ENCODE data around the gene PTGIR.
A peak's percentile ranks its signal among the peaks of the same experiment; 100 is the strongest.
"Not testable (repeated sequence)": the region's sequence is repeated elsewhere in the genome, so short reads cannot be mapped to it uniquely, and the experiment has no call there.

The PTGIR gene

DNA sequence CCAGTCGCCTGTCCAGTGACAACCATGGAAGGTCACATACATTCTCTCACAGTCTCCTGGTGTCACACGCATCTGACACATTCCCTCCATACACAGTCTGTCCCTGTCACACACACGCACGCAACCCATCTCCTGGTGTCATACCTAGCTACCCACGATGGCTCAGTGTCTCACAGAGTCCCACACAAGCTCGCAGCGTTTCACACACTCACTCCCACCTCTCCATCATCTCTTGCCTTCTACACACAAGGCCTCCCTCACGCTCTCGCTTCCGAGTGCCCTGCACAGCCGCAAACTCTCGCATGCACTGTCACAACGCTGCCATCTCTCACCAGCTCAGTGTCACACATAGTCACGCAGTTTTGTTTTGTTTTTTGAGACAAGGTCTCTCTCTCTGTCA, 12.3 kb upstream of the PTGIR start:
- no peak for DNase-seq

DNA sequence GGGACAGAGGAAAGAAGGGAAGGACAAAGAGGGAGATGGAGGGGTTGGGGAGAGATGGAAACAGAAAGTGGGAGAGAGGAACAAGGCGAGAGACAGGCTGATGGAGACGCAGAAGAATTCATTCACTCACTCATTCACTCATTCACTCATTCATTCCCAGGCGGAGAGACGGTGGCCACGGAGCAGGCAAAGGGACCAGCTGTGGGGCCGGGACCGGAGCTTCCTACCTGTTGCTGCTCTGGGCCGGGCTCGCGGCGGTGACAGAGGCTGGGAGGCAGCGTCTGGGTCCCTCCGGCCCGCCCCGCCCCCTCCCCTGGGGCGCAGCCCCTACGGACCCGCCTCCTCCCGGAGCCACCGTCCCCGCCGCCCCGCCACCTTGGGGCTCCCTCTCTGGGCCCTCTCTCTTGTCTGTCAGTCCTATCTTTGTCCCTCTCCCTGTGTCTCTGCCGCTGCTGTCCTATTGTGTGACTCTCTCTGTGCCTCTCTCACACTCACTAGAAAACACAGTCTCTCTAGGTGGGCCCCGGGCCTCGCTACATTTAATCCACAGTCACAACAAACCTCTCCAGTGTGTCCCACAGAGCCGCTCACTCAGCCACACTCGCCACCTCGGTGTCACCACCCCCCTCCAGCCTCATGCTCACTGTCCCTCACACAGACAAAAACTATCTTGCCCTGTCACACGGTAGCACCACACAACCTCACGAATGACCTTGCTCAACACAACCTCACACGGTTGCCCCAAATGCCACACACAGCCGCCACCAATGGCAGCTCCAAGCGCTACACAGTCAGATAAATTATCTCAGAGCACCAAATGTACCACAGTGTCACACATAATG, 11.3 kb upstream of the PTGIR start, which contains the start of gene GNG8:
Gene GNG8, minus strand, starts transcription at position 283 of the 842 bp plus-strand sequence. CDS start 1,520 bp downstream, outside the sequence.
- no peak for DNase-seq

DNA sequence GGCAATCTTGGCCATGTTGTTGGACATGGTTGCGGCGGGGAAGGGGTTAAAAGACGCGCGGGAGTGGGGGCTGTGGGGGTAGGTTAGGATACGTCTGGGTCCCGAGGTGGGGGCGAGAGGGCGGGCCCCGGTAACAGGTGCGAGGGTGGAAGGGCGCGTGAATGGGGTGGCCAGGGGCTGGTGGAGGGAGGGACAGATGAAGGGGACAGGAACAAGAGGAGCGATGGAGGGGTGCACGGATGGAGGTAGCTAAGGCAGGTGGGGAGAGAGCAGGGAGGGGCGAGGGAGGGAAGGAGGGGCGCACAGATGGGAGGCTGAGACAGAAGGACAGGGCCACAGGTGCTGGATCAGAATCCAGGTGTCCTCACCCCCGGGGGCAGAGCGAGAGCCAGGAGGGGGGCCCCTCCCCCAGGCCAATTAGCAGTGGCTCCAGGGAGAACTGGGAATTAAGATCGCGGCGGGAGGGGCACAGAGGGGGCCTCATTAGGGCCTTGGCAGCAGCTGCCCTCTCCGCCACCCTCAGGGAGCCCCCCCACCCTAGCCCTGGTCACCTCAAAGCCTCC, 9.8 kb upstream of the PTGIR start:
- DNase-seq = no peak

DNA sequence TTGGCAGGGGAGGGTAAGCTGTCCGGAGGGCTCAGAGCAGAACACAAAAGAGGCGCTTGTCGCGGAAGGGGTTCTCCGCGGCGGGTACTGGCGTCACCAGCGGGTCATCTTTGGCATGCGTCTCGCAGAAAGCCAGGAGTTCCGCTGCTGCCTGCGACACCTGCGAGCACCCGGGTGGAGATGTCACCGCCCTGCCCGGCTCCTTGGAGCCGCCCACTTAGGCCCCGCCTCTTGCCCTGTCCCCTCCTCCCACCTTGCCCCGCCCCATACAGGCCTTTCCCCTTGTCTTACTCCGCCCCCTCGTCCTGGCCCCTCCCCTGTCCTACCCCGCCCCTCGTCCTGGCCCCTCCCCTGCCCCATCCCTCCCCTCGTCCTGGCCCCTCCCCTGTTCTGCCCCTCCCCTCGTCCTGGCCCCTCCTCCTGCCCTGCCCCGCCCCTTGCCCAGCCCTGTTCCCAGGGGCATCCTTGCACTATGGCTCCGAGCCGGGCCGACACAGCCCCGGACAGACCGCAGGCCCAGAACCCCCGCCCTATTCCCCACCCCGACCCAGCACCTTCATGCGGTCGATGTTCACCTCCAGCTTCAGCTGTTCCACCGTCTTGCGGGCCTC, 9.3 kb upstream of the PTGIR start:
- peak; percentile 61 to 70 for DNase-seq

DNA sequence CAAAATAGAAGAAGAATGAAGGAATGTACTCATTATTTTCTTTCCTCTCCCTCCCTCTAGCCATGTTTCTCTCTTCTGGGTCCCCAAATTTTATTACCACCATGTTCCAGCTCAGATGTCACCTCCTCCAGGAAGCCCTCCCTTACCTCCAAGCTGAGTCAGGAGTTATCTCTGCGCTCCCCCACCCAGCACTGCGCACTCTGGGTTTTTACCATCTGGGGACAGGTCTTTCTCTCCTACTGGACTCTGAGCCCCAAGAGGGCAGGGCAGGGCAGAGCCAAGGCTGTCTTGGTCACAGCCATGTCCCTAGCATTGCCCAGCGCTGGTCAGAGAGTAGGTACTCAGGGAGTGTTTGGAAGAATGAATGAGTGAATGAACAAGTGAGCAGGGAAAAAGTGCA, 8.2 kb upstream of the PTGIR start:
- DNase-seq = no peak

DNA sequence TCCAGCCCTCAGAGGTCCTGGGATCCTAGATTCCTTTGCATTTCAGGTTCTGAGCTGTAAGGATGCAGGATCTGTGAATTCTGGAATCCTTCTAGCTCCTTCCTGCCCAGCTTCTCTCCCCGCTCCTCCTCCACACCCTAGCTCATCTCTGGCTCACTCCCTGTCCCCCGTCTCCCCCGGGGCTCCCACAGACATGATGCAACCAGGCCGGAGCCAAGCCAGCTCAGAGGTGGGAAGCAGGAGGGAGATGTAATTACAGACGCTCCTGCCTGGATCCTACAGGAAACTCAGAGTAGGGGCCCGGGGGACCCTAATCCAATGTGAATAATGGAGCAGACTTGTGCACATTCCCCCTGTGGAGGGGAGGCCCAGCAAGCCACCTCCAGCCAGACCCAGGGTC, 6.6 kb upstream of the PTGIR start:
- no peak for DNase-seq

DNA sequence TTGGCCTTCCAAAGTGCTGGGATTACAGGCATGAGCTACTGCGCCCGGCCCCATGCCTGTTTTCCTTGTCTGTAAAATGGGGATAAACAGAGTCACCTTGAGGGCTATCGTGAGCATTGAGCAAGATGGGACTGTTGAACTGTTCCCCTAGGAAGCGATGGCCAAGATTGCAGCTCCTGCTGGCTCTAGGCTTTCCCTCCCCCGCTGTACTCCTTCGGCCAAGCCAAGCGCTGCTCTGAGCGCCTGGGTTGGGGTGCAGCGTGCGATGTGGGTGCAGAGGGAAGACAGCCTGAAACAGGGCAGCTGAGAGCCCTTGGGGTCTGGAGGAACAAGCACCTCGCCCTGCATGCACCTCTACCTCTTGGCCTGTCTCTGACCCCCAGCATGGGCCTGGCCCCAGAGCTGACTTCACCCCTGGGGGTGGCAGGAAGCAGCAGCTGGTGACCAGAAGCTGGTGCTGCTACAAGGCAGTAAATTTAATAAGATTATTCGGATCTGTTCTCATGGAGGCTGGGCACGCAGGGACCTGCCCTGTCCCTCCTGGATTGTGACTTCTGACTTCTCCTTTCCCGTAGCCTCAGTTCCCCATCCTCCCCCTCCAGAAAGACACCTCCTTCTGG, 5.8 kb upstream of the PTGIR start:
- DNase-seq = no peak

DNA sequence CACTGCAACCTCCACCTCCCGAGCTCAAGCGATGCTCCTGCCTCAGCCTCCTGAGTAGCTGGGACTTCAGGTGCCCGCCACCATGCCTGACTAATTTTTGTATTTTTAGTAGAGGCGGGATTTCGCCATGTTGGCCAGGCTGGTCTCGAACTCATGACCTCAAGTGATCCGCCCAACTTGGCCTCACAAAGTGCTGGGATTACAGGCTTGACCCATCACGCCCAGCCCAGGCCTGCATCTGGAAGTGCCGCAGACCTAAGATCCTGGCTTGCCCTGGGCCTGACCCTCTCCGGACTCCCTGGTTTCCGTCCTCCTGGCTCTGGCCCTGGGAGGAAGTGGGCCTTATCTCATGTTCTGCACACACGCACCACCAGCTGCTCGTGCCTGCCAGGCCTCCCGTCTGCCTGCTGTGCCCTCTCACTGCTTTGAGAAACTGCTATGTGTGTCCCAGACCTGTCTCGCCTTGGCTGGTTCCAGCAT, 4.7 kb upstream of the PTGIR start:
- no peak for DNase-seq

DNA sequence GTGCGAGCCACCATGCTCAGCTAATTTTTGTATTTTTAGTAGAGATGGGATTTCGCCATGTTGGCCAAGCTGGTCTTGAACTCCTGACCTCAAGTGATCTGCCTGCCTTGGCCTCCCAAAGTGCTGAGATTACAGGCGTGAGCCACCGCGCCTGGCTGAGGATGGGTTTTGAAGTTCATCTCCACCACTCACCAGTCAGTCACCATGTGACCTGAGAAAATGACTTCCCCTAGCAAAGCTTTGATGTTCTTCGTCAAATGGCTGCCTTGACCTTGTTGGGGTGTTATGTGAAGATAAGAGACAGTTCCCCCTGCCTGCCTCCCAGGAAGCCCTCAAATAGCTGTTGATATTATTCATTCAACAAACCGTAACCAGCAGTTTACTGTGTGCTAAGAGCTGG, 4.1 kb upstream of the PTGIR start:
- not testable (repeated sequence) for DNase-seq

DNA sequence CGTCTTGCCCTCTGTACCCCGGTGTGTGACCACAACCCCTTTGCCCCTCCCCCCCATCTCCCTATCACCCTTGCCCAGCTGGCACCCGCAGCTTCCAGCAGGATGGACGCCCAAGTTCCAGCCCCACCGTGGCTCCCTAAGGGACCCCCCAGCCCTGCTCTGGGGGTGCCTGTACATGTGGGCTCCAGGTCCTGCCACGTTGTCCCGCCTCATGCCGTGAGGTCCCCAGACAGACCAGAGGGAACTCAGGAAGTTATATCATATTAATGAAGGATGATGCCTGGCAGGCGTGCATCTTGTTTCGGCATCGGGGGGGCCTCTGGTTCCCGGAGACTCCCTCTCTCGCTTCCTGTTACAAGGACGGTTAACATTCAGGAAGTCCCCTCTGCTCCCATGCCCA, 1.6 kb upstream of the PTGIR start:
- DNase-seq = no peak

DNA sequence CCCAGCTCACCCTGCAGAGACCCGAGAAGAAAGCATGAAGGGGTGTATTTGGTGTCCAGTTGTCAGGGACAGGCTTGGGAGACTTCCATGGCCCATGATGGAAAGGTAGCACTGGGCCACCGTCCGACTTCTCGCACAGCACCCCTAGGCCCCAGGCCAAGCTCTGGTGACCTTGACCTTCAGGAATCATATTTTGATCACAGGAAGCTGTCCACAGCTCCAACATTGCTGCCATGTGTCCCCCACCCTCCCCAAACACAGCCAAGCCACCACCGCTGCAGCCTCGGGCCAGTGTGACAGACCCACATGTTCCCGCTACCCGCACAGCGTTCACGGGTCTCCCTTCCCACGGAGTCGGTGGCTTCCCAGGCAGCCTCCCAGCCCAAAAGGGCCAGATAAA, 842 bp upstream of the PTGIR start:
- DNase-seq = no peak

DNA sequence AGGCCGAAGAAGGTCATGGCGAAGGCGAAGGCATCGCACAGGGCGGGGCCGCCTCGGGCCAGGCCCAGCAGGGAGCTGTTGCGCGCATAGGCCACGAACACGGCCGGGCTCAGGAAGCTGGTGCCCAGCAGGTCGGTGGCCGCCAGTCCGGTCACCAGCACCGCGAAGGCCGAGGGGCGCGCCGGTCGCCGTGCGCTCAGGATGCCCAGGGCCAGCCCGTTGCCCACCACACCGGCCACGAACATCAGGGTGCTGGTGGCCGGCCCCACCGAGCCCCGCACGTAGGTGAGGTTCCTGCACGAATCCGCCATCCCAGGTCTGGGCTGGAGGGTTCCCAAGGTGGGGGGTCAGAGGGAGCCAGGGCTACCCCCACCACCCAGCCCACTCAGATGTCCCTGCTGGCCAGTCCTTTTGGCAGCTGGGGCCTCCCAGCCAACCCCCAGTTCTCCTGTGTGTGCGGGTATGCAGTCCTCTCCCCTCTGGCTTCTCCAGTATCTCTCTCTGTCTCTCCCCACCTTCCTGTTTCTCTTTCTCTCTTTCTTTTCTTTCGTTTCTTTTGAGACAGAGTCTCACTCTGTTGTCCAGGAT, 880 bp downstream of the PTGIR start:
- DNase-seq = no peak

DNA sequence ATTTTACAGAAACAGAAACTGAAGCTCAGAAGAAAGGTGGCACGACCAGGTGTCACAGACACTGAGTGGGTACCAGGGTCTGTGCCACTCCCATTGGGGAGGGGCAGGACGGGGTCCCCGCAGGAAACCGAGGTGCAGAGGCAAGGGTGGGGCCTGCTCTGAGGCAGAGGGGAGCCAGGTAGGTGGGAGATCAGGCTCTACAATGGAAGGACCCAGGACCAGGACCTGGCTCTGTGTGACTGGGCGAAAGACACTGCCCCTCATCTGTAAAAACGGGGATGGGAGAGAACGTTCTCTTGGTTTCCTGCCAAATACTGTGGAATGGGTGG, 2.8 kb downstream of the PTGIR start:
- no peak for DNase-seq

DNA sequence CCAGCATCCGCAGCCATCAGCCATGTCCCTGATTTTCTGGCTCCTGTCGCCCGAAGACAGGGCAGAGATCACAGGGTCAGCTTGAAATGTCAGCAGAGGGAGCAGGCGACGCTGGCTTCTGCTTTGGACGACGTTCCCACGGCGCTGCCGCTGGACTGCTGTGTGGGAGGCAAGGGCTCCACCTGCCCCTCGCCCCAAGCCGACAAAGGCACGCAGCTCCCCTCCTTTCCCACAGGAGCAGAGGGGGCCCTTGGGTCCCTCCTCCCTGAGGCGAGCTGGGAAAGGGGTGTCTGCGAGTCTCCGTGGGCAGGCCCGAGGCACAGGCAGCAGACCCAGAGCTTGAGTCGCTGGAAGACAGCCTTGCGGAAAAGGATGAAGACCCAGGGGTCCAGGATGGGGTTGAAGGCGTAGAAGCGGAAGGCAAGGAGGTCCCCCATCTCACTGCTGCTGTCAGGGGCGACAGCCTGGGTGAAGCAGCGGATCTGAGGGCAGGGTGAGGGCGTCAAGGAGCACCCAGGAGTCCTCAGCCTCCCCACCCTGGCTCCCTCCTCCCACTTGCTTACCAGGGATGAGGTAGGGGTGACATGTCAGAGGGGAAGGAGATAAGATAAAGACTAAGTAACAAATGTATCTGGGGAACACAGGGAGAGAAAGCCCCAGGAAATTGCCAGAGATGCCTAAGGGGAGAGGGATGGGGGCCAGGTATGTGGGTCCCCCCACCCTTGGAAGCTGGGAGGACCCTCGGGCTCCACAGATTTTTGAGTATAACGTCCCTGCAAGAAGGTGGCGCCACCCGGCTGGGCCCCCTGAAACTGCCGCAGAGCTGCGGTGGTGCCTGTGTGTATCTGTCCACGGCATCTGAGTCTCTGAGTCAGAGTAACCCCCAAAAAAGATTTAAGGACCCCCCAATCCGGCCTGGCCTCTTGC, 3.4 kb downstream of the PTGIR start:
- DNase-seq = no peak

DNA sequence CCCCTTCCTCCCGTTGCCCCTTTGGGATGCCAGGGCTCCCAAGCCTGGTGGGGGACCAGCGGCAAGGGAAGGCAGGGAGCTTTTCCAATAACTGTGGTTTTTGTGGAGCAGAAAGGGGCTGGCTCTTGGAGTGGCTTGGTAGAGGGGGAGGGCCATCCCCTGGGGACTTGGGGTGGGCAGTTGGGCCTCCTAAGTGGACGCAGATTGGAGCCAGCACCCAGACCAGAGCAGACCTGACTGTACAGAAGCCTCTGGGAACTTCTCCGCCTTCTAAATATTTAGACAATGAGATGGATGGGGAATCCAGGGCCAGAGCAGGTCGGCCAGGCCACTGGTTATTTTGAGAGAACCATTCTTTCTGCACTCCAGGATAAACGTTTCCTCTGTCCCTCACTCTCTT, 4.2 kb downstream of the PTGIR start:
- no peak for DNase-seq

DNA sequence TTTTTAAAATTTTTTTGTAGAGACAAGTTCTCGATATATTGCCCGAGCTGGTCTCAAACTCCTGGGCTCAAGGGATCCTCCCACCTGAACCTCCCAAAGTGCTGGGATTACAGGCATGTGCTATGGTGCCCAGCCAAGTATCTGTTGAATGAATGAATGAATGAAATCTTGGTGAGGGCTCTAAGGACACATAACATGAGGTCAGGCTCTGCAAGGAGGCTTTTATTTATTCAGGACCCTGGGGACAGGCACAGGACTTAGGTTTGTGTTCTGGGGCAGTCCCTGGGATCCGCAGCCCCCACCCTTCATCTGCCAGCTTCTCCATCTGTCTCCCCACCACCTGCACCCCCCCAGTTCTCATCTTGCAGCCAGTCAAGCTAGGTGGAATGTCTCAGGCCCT, 4.6 kb downstream of the PTGIR start:
- no peak for DNase-seq

DNA sequence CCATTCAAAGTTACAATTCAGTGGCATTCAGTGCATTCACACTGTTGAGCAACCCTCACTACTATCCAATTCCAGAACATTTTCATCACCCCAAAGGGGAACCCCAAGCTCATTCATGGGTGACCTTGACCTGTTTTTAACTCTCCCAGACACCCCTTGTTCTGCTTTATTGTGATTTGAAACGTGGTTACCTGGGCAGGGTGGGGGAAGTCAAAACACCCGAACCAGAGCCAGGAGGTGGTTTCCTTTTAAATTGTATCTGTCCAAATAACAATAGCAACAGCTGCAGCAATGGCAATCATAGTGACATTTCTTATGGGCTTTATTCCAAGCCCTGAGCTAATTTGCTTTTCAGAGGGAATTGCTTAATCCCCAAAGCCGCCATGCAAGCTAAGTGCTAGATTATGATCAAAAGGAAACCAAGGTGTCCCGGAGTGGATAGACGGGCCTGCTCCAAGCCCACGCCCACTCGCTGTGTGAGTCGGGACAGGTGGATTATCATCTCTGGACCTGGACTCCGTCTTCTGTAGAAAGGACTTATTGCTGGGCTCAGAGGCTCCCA, 6.1 kb downstream of the PTGIR start:
- peak in 1 of 2 experiments; percentile 27 for DNase-seq

DNA sequence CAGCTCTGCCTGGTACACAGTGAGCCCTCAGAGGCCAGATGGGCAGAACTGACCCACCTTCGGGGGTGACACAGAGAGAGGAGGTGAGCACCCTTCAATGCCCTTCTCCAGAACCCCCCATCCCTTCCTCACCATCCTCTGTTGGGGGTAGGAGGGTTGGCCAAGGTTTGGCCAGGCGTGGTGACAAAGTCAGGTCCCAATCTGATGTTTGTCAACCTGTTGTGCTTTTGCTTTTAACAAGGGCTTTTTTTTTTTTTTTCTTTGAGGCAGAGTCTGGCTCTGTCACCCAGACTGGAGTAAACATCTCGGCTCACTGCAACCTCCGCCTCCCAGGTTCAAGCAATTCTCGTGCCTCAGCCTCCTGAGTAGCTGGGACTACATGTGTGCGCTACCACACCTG, 7.3 kb downstream of the PTGIR start:
- DNase-seq = no peak

DNA sequence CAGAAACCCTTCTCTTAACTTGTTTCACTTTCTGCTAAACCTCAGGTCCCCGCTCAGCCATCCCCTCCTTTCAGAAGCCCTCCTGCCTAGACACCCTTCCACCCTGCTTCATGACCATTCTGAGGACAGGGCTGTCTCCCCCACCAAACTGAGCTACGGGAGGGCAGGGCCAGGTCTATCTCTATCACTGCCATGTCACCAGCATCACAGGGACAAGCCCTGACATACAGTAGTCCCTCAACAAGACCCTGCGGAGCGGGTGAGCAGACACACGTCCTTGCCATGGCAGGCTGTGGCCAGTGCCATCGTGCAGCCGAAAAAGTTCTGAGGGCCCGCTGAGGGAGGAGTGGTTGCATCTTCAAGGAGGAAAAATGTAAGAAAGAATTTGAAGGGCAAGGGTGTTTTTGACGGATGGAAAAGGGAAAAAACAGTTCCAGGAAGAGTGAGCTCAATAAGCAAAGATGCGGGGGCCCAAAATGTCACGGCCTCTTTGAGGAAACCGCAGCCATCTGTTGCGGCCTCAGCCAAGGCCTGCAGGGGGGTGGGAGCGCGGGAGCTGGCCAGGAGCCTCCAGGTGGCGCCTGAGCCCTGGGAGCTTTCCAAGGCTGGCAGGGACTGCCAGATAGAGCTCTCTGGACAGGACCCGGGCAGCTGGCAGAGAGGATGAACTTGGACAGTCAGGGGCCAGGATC, 8.1 kb downstream of the PTGIR start:
- DNase-seq = peak in 1 of 2 experiments; percentile 21

DNA sequence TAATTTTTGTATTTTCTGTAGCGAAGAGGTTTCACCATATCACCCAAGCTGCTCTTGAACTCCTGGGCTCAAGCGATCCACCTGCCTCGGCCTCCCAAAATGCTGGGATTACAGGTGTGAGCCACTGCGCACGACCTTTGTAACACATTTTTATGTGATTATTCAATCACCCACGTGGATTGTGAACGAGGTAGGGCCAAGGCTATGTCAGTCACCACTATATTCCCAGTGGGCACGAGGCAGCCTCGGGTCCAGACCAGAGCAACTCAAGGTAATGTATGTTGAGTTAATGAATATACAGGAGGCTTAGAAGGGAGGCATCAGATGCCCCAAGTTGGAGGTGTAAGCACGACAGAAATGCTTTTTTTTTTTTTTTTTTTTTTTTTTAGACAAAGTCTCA, 8.9 kb downstream of the PTGIR start:
- no peak for DNase-seq

DNA sequence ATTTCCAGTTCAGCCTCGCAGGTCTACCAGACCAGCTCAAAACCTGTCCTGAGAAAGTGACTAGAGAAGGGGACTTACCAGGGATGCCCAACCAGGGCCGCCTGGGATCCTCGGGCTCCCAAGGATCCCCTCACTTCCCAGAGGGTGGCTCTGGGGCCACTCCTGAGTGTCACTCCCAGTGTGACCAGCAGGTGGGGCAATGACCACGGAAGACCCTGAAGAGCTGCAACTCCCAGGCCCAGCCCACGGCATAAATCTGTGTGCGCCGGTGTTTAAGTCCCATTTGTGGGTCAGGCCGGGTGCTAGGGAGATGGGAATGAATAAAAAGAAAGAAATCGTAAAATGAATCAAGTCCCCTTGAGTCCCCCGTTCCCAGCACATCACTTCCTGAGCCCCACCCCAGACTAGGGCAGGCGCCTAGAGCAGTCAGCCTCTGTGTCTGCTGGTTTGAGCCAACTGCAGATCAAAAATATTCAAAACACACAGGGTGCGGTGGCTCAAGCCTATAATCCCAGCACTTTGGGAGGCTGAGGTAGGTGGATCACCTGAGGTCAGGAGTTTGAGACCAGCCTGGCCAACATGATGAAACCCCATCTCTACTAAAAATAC, 10.7 kb downstream of the PTGIR start:
- DNase-seq = peak; percentile 44 to 56

Data from AML-193 (cell line).